CD4-positive, alpha-beta T cell treated with Interleukin-1 beta for 1 hour (primary cell): ENCODE results near the gene CYFIP1.

Source experiments
- DNase-seq, 2 donors: peaks; one replicate each; pipeline ENCODE4 v3.0.0-alpha.2; 2020 to 2022

The CYFIP1 gene

GRCh38 chr15:22915866-22916515 is 64.2 kb downstream of the CYFIP1 start:
- DNase-seq = no peak

- no peak for DNase-seq
Observed at GRCh38 chr15:22913646-22914380, 66.4 kb downstream of the CYFIP1 start.

- no peak for DNase-seq
Observed at GRCh38 chr15:22912256-22912655, 67.9 kb downstream of the CYFIP1 start.

GRCh38 chr15:22911306-22911705 is 68.9 kb downstream of the CYFIP1 start:
- no peak for DNase-seq

GRCh38 chr15:22908830-22909229 is 71.3 kb downstream of the CYFIP1 start:
- no peak for DNase-seq

GRCh38 chr15:22907161-22907950 is 72.8 kb downstream of the CYFIP1 start:
- DNase-seq = no peak

- no peak for DNase-seq
Observed at GRCh38 chr15:22904736-22905135, 75.4 kb downstream of the CYFIP1 start.

GRCh38 chr15:22903961-22904534 is 76.1 kb downstream of the CYFIP1 start:
- DNase-seq = no peak

- no peak for DNase-seq
Observed at GRCh38 chr15:22903427-22903826, 76.7 kb downstream of the CYFIP1 start.

- no peak for DNase-seq
Observed at GRCh38 chr15:22902981-22903380, 77.2 kb downstream of the CYFIP1 start.

GRCh38 chr15:22902578-22902977 is 77.6 kb downstream of the CYFIP1 start:
- no peak for DNase-seq

- DNase-seq = no peak
Observed at GRCh38 chr15:22902046-22902445, 78.1 kb downstream of the CYFIP1 start.

GRCh38 chr15:22895465-22896190 is 84.5 kb downstream of the CYFIP1 start:
- DNase-seq = no peak

- DNase-seq = no peak
Observed at GRCh38 chr15:22893881-22894280, 86.3 kb downstream of the CYFIP1 start.

- no peak for DNase-seq
Observed at GRCh38 chr15:22893081-22893480, 87.1 kb downstream of the CYFIP1 start.

GRCh38 chr15:22892333-22892732 is 87.8 kb downstream of the CYFIP1 start:
- no peak for DNase-seq

- DNase-seq = no peak
Observed at GRCh38 chr15:22891426-22892210, 88.5 kb downstream of the CYFIP1 start.

GRCh38 chr15:22890296-22890695 is 89.9 kb downstream of the CYFIP1 start:
- DNase-seq = no peak

- DNase-seq = no peak
Observed at GRCh38 chr15:22889146-22889818, 90.9 kb downstream of the CYFIP1 start.

- DNase-seq = no peak
Observed at GRCh38 chr15:22888120-22888859, 91.9 kb downstream of the CYFIP1 start.
